D721Med (cell line): ENCODE data around the gene HOXA7.
A peak's percentile ranks its signal among the peaks of the same experiment; 100 is the strongest.

ENCODE experiments used
- DNase-seq: peaks from one replicate; pipeline ENCODE4 v3.0.0; 2011; ENCODE audit warnings: low spot score; ENCODE audit not compliant: insufficient read length
- FAIRE-seq: peaks from 2 replicates; lab custom pipeline; 2011; peaks lifted over from hg19 to GRCh38; lab: Jason Lieb, UNC
- CTCF ChIP-seq: IDR thresholded peaks from 2 replicates; pipeline ENCODE4 v1.5.1; 2012; ENCODE audit warnings: mild to moderate bottlenecking, control low read depth; ENCODE audit not compliant: insufficient read depth; ENCODE audit errors: missing control alignments

HOXA7 gene

GRCh38 chr7:27161721-27162560 lies 5.5 kb upstream of the HOXA7 start:
- no peak for FAIRE-seq
- no peak for TF ChIP-seq CTCF
- no peak for DNase-seq

GRCh38 chr7:27161214-27161720 lies 4.8 kb upstream of the HOXA7 start:
- no peak for FAIRE-seq
- DNase-seq: no peak
- no peak for TF ChIP-seq CTCF

- TF ChIP-seq CTCF: peak; percentile 88
- peak; percentile 81 for DNase-seq
- FAIRE-seq: no peak
These were observed 4.2 kb upstream of the HOXA7 start for GRCh38 chr7:27160546-27161213.

GRCh38 chr7:27160145-27160545 lies 3.7 kb upstream of the HOXA7 start:
- FAIRE-seq (no peak), DNase-seq (no peak)
- no peak for TF ChIP-seq CTCF

- no peak for DNase-seq
- no peak for TF ChIP-seq CTCF
- no peak for FAIRE-seq
These were observed 3.0 kb upstream of the HOXA7 start for GRCh38 chr7:27159266-27160144.

GRCh38 chr7:27158436-27159265 lies 2.2 kb upstream of the HOXA7 start:
- FAIRE-seq: no peak

More at GRCh38 chr7:27158436-27159265, 2.2 kb upstream of the HOXA7 start:
- TF ChIP-seq CTCF: no peak
- DNase-seq: no peak
